Measurements from ENCODE around the gene RNF40.
"Not testable (repeated sequence)": the region's sequence is repeated elsewhere in the genome, so short reads cannot be mapped to it uniquely, and the experiment has no call there.

Gene RNF40

GRCh38 chr16:30782486-30783279 is 20.6 kb downstream of the RNF40 start:
- no peak for DNase-seq (ENCODE audit: low read depth in 2 of 2)

- DNase-seq (ENCODE audit: low read depth in 2 of 2), result no peak
These were observed 21.4 kb downstream of the RNF40 start for GRCh38 chr16:30783280-30784109.

DNA sequence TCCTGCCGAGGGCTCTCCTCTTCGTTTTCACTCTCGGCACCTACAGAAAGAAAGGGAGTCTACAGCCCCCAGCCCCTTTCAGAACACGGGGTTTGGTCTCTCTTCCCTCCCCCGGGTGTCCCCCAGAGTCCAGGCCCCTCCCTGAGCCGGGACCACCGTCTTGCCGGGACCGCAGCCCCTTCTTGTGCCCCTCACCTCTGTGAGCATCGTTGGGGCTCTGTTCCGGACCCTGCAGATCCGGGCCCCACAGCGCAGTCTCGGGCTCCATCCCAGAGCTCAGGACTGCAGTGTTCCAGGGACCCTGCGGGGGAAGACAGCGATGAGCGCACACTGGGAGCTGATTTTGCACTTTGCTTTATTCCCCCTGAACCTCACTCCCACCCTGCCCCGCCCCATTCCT is 22.1 kb downstream of the RNF40 start:
- DNase-seq (ENCODE audit: low read depth in 2 of 2), result no peak

DNA sequence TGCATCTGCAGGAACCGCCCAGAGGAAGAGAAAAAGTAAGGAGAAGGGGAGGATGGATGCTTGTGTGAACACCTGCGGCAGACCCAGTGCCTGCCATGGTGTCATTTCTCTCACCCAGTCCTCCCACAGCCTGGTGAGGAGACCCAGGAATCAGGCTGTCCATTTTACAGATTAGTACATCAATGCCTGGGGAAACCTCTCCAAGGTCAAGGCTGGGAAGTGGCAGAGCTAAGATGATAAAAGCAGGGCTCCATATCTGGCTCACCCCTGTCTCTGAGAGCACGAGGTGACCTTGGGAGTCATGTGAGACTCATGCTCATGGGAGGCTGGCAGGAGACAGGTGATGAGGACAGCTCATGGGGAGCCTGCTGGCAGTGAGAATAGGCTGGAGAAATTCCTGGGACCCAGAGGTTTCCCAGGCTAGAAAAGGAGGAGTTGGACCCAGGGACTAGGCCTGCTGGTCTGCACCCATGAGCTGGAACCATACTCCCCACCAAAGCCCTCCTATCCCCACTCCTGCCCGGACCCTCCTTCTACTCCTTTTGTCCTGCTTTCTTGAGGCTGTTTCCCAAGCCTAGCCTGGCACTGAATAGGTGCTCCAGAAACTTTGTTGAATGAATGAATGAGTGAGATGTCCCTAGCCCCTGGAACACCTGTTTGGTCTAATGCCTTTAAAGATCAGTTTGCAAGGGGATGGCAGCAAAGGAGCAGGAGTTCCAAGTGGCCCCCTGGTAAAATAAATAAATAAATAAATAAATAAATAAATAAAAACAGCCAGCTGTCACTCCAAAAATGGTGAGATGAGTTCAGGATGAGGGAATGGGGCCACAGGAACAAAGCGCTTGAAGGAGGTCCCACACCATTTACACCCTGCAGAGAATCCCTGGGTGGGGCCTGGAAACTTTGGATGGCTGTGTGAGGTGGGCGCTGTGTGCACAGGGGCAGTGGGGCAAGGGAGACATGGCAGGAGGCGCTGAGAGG is 23.3 kb downstream of the RNF40 start:
- DNase-seq (ENCODE audit: low read depth in 2 of 2), result no peak

DNA sequence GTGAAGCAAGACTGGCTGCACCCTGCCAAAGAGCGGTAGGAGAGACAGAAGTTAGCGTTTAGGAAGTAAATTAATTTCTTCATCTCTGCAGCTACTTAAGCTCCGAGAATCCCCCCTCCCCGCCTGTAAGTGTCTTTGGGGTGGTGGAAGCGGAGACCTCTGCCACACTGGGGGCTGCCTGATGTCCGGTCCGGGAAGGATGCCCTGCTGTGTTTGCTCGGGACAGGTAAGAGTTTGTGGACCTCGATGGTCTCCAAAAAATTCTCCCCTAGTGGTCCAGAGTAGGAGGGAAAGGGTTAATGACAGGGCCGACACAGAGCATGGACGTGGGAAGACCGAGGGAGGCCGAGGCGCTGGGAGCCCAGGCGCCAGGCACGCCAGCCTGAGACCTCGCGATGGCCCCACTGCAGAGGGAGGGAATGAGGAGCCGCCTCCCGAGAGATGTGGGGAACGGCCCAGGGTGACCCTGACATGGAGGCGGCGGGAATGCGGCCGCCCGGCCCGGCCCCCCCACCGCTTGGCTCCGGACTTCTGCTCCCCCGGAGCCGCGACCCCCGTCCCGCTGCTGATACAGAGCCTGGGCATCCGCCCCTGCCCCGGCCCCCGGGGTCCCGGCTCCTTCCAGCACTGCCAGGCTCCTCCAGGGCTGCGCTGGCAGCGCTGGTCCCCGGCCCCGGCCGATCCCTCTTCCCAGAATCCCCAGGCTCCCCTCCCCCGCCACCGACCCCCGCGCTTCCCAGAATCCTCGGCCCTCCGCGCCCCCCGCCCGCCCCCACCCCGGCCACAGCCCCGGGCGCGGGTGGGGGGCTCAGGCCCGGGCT is 24.2 kb downstream of the RNF40 start:
- no peak for DNase-seq (ENCODE audit: low read depth in 2 of 2)

DNA sequence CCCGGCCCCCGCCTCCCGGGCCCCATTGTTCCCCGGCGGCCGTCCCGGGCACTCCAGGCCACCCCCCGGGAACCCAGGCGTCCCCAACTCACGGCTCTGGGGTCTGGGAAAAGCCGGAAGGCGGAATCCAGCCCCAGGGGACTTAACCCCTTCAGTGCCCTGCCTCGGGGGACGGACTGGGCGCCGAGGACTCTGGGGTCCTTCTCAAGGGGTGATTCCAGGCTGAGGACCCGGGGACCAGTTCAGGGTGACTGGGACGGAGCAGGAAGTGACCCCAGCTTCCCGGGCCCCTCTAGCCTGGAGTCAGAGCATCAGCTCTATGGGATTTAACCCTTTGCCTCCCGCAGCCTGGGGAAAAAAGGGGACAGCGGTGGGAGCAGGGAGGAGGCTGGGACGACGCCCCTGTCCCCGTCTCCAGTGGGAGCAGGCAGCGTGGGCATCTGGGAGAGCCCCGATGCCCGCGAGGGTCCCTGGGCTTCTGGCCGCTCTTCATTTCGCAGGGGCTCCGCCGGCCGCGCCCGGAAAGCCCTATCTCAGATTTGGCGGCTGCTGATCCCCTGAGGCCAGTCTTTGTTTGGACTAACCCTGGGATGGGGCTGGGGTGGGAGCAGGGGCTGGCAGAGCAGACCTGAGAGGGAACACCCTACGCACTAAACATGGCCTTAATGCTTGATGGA is 25.0 kb downstream of the RNF40 start, which contains the start of gene ZNF629:
ZNF629 (minus strand) TSS at position 270 of the 677 bp plus-strand sequence. CDS start 2,723 bp downstream, outside the sequence.
- DNase-seq (ENCODE audit: low read depth in 2 of 2), result peak; percentile 25 to 26

DNA sequence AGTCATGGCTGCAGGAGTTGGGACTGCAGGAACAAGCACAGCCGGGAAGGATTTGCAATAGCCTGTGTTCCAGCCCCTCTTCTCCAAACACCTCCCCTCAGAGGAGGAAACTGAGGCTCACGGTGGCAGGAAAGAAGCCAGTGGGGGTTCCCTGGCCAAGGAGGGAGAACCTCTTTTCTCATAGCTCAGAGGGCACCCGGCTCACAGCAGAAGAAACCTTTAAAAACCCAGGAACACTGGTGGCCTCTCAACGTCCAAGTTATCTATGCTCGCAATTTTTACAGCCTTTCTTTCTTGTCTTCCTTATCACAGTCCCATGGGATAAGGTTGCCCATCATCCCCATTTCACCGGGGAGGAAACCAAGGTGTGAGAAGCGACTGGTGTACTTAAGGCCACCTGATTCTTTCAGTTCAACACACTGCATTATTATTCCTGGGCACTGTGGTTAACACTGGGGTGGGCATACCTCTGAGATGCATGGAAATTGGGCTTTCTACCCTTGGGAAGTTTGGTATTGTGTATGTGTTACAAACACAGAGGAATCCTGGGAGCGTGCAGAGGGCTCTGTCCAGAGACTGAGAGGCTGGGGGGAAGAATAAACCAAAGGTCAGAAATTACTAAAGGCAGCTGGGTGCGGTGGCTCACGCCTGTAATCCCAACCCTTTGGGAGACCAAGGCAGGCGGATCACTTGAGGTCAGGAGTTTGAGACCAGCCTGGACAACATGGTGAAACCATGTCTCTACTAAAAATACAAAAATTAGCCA is 25.7 kb downstream of the RNF40 start:
- DNase-seq (ENCODE audit: low read depth in 2 of 2), result no peak

DNA sequence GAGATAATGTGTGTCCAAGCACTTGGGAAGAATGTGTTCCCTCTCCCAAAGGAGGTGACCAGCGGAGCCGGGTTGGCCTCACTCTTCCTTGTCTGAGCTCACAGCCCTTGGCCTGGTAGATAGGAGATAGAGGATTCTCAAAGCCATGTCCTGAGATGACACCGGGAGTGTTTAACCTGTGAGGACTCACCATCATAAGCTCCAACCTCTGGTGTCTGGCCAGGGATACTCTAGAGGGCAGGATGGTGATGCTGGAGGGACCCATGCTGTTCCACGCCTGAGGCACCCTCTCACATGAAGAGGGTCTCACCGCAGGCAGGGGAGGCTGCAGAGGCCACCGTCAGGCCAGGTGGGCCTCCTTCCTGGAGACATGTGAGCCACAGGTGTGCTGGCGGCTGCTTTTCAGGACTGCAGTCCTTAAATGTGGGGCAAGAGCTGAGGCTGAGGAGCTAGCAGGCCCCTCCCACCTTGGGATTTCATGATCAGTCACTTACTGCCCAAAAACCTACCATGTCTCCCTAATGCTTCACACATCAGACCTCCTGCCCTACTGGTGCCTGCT is 31.5 kb downstream of the RNF40 start:
- DNase-seq (ENCODE audit: low read depth in 2 of 2), result no peak

DNA sequence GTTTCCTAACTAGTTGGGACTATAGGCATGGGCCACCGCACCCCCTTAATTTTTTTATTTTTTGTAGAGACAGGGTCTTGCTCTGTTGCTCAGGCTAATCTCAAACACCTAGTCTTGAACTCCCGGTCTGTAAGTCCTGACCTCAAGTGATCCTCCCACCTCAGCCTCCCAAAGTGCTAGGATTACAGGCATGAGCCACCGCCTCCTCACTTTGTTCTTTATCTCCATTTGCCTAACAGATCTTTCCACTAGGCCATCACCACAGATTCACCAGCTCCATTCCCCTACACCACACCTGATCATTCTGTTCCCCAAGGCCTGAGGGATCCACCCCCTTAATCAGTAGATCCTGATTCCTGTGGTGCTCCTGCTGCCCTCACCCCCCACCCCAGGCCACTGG is 32.5 kb downstream of the RNF40 start:
- no peak for DNase-seq (ENCODE audit: low read depth in 2 of 2)

DNA sequence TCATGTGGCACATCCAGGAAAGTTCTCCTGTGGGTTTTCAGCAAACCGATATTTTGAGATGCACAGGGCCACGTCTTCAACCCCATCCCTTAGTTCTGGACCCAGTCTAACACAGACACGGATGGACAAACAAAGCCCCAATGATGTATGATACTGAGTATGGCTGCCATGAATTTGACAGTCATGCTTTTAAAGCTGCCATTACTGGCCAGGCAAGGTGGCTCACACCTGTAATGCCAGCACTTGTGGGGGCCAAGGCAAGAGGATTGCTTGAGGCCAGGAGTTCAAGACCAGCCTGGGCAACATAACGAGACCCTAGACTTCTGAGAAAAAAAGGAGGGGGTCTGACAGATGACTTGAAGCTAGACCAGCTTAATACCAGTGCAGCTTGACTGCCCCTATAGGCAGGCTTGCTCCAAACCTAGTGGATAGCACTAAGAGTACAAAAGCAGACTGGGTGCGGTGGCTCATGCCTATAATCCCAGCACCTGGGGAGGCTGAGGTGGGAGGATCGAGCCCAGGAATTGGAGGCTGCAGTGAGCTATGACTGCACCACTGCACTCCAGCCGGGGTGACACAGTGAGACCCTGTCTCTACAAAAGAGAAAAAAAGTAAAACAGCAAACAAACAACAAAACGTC is 35.7 kb downstream of the RNF40 start:
- DNase-seq (ENCODE audit: low read depth in 2 of 2), result no peak

DNA sequence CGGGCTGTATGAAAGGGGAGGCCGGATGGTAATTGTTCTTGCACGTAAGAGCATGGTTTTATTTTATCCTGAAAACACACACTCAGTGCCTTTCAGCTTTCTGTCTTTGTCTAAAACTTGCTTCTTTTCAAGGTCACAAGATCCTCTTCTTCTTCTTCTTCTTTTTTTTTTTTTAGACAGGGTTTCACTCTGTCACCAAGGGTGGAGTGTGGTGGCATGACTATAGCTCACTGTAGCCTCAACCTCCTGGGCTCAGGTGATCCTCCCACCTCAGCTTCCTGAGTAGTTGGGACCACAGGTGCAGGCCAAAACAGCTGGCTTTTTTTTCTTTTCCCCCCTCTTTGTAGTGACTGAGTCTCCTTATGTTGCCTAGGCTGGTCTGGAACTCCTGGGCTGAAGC is 40.8 kb downstream of the RNF40 start:
- DNase-seq (ENCODE audit: low read depth in 2 of 2), result no peak

- DNase-seq (ENCODE audit: low read depth in 2 of 2), result no peak
These were observed 42.9 kb downstream of the RNF40 start for GRCh38 chr16:30805056-30805369.

- peak; percentile 40 to 48 for DNase-seq (ENCODE audit: low read depth in 2 of 2)
These were observed 43.4 kb downstream of the RNF40 start for GRCh38 chr16:30805370-30806169.

GRCh38 chr16:30808146-30808545 is 46.0 kb downstream of the RNF40 start:
- DNase-seq (ENCODE audit: low read depth in 2 of 2), result no peak

GRCh38 chr16:30808890-30809426 is 46.8 kb downstream of the RNF40 start:
- DNase-seq (ENCODE audit: low read depth in 2 of 2), result not testable (repeated sequence)

- not testable (repeated sequence) for DNase-seq (ENCODE audit: low read depth in 2 of 2)
These were observed 47.6 kb downstream of the RNF40 start for GRCh38 chr16:30809675-30810074.

- no peak for DNase-seq (ENCODE audit: low read depth in 2 of 2)
These were observed 51.7 kb downstream of the RNF40 start for GRCh38 chr16:30813821-30814189.

GRCh38 chr16:30816769-30817168 is 54.6 kb downstream of the RNF40 start:
- no peak for DNase-seq (ENCODE audit: low read depth in 2 of 2)
